ENCODE measurements around the gene CSK.

DNA sequence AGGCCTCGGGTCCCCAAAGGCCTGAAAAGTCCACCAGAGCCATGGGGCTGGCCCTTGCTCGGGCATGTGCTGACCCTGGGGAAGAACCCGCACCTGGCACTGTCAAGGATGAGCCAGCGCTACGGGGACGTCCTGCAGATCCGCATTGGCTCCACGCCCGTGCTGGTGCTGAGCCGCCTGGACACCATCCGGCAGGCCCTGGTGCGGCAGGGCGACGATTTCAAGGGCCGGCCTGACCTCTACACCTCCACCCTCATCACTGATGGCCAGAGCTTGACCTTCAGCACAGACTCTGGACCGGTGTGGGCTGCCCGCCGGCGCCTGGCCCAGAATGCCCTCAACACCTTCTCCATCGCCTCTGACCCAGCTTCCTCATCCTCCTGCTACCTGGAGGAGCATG, 32.0 kb upstream of the CSK start:
- TF ChIP-seq, protein P1, sequence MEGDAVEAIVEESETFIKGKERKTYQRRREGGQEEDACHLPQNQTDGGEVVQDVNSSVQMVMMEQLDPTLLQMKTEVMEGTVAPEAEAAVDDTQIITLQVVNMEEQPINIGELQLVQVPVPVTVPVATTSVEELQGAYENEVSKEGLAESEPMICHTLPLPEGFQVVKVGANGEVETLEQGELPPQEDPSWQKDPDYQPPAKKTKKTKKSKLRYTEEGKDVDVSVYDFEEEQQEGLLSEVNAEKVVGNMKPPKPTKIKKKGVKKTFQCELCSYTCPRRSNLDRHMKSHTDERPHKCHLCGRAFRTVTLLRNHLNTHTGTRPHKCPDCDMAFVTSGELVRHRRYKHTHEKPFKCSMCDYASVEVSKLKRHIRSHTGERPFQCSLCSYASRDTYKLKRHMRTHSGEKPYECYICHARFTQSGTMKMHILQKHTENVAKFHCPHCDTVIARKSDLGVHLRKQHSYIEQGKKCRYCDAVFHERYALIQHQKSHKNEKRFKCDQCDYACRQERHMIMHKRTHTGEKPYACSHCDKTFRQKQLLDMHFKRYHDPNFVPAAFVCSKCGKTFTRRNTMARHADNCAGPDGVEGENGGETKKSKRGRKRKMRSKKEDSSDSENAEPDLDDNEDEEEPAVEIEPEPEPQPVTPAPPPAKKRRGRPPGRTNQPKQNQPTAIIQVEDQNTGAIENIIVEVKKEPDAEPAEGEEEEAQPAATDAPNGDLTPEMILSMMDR (IDR thresholded peaks at IDR 0.05; ENCODE audit: low read depth, low read length, missing input control): no peak
- TF ChIP-seq JUND (IDR thresholded peaks at IDR 0.05) (no peak), RAD21 (IDR thresholded peaks at IDR 0.05) (peak in 1 of 2 donors; percentile 48), YY1 (IDR thresholded peaks at IDR 0.05) (no peak), GABPA (IDR thresholded peaks at IDR 0.05 in 1 of 2, conservative IDR thresholded peaks at IDR 0.05 in 1 of 2) (no peak)
- TF ChIP-seq, protein P2, sequence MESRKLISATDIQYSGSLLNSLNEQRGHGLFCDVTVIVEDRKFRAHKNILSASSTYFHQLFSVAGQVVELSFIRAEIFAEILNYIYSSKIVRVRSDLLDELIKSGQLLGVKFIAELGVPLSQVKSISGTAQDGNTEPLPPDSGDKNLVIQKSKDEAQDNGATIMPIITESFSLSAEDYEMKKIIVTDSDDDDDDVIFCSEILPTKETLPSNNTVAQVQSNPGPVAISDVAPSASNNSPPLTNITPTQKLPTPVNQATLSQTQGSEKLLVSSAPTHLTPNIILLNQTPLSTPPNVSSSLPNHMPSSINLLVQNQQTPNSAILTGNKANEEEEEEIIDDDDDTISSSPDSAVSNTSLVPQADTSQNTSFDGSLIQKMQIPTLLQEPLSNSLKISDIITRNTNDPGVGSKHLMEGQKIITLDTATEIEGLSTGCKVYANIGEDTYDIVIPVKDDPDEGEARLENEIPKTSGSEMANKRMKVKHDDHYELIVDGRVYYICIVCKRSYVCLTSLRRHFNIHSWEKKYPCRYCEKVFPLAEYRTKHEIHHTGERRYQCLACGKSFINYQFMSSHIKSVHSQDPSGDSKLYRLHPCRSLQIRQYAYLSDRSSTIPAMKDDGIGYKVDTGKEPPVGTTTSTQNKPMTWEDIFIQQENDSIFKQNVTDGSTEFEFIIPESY (IDR thresholded peaks at IDR 0.05): no peak
- TF ChIP-seq, protein P3, sequence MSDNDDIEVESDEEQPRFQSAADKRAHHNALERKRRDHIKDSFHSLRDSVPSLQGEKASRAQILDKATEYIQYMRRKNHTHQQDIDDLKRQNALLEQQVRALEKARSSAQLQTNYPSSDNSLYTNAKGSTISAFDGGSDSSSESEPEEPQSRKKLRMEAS (IDR thresholded peaks at IDR 0.05): peak; percentile 71
